ENCODE measurements around the gene FAM174B. TPM values are rescaled to one million over a fixed set of nuclear protein-coding genes. Genes with fewer than 3 reads are reported as not detected.

FAM174B gene
- total and polyA plus RNA-seq, 7 donors: 7.6 to 22.1 (median 11.0) TPM

DNA sequence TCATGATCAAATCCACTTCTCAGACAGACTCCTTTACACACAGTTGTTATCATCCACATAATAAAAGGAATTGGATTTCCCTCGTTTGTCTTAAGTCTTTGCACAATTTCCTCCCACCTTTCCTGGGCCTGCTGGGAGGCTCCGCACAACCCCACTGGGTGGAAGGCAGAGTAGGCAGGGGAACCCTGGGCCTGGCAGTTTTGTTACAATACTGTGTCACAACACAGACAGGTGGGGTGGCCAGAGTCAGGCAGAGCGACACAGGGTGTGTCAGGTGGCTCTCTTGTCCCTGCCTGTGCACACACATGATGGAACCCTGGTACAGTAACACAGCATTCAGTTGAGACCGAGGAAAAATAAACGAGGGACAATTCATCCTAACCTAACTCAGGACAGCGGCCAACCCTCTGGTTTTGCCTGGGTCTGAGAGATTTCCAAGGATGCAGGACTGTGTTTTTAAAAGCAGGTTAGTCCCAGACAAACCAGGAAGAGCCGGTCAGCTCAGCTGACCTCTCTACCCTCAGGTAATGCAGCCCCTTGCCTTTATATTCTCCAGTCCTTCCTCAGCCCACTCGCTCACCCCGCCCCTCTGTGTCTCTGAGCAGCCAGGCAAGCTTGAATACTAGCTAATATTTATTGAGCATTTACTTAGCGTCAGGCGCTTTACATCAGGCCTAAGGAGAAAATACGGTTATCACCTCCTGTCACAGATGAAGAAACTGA lies 8.8 kb upstream of the FAM174B start:
- 86 to 89% (median 89%) methylated on average over 12 of the region's 12 CpGs for WGBS, 3 donors

DNA sequence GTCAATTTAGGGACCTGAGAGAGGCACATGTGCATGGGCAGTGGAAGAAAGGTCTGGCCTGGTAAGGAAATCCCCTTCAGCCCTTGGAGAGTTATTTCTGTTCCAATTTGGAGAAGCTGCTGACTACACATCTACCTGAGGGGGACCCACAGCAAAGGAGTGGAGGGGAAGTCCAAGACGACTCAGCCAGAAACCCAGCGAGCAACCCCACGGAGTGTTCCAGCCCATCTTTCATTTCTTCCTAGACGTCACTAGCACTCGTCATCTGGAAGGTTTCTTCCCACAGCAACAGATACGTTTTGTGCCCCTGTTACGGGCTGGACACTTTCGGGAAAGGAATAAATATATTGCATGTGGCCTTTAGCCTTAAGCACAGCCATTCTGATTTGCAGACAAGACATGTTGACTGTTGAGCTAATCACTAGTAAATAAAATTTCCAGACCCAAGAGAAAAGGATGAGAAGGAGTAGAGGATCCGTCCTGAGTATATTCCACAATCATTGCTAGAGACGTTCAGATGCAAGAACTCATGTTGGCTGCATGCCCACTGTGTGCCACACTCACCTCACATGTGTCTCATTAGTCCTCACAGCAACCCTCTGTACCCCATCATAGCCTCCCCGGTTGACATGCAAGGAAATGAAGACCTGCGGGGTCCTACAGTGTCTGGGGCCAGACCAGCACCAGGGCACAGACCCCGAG lies 7.8 kb upstream of the FAM174B start:
- H3K4me1 ChIP-seq: peaks cover 16% of the 10 kb centered on the region
- TF ChIP-seq, protein P1, sequence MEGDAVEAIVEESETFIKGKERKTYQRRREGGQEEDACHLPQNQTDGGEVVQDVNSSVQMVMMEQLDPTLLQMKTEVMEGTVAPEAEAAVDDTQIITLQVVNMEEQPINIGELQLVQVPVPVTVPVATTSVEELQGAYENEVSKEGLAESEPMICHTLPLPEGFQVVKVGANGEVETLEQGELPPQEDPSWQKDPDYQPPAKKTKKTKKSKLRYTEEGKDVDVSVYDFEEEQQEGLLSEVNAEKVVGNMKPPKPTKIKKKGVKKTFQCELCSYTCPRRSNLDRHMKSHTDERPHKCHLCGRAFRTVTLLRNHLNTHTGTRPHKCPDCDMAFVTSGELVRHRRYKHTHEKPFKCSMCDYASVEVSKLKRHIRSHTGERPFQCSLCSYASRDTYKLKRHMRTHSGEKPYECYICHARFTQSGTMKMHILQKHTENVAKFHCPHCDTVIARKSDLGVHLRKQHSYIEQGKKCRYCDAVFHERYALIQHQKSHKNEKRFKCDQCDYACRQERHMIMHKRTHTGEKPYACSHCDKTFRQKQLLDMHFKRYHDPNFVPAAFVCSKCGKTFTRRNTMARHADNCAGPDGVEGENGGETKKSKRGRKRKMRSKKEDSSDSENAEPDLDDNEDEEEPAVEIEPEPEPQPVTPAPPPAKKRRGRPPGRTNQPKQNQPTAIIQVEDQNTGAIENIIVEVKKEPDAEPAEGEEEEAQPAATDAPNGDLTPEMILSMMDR (IDR thresholded peaks at IDR 0.05): no peak
- no peaks in the 10 kb centered on the region for H3K36me3 ChIP-seq (ENCODE audit: insufficient read depth in 1 of 2, low read depth in 1 of 2)
- DNase-seq: no peak
- no peaks in the 10 kb centered on the region for H3K27me3 ChIP-seq (ENCODE audit: insufficient read depth in 3 of 3, low read length in 2 of 3)
- H3K9me3 ChIP-seq: no peaks in the 10 kb centered on the region
- no peak for ATAC-seq
- no peak overlapping the region for H3K27ac ChIP-seq
- intact Hi-C loops (cut with DNase I): no loop called here
- WGBS, 3 donors: 88 to 95% (median 90%) methylated on average over 13 of the region's 13 CpGs
- H3K4me3 ChIP-seq: no peak overlapping the region

More for the DNA sequence above, 8.8 kb upstream of the FAM174B start:
- no peak overlapping the region for H3K27ac ChIP-seq
- no peaks in the 10 kb centered on the region for H3K9me3 ChIP-seq
- no peaks in the 10 kb centered on the region for H3K36me3 ChIP-seq (ENCODE audit: insufficient read depth in 1 of 2, low read depth in 1 of 2)
- ATAC-seq (no peak), DNase-seq (no peak)
- TF ChIP-seq, protein P1 (IDR thresholded peaks at IDR 0.05): no peak
- H3K4me3 ChIP-seq: no peak overlapping the region
- intact Hi-C loops (cut with DNase I): no loop called here
- no peaks in the 10 kb centered on the region for H3K27me3 ChIP-seq (ENCODE audit: insufficient read depth in 3 of 3, low read length in 2 of 3)
- H3K4me1 ChIP-seq: peaks cover 16% of the 10 kb centered on the region

DNA sequence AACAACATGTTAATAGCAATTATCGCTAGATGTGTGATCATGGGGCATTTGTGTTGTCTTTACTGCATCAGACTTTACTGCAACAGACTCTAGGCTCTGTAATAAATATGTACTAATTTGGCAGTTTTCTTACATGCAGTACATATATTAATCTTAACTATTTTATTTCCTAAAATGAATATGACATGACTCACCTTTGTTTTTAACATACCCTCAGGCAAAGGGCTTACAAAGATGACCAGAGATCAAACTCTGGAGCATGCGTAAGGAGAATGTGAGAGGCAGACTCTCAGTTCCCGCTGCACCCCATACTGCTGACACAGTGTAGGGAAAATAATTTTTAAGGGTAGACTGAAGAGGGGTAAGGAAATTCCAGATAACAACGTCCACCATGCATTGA lies 7.2 kb upstream of the FAM174B start:
- Histone ChIP-seq H3K4me3 (no peak overlapping the region), H3K9me3 (no peaks in the 10 kb centered on the region), H3K27me3 (ENCODE audit: insufficient read depth in 3 of 3, low read length in 2 of 3) (no peaks in the 10 kb centered on the region), H3K36me3 (ENCODE audit: insufficient read depth in 1 of 2, low read depth in 1 of 2) (no peaks in the 10 kb centered on the region), H3K27ac (no peak overlapping the region), H3K4me1 (peaks cover 16% of the 10 kb centered on the region)
- TF ChIP-seq, protein P1 (IDR thresholded peaks at IDR 0.05): no peak
- 92 to 95% (median 93%) methylated on average over 4 of the region's 4 CpGs for WGBS, 3 donors
- DNase-seq: no peak
- intact Hi-C loops (cut with DNase I): no loop called here
- ATAC-seq: no peak

DNA sequence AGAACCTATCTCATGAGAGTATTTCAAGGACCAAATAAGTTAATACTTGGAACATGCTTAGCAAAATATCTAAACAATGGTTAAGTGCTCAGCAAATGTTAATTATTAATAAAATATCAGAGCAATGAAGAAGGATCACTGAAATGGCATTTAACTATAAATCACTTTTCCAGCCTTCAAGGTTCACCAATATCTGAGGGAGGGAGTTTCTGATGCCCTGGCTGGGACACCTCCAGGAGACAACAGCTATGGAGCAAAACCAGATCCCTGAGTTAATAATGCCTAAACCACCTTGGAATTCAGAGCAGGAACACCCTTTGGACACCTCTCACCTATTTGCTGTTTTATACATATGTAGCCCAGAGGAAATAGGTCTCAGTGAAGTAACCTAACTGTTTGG lies 6.4 kb upstream of the FAM174B start:
- intact Hi-C loops (cut with DNase I): no loop called here

More for the DNA sequence above, 6.4 kb upstream of the FAM174B start:
- peaks cover 10% of the 10 kb centered on the region for H3K4me1 ChIP-seq
- H3K36me3 ChIP-seq (ENCODE audit: insufficient read depth in 1 of 2, low read depth in 1 of 2): no peaks in the 10 kb centered on the region
- ATAC-seq (no peak), DNase-seq (no peak)
- TF ChIP-seq, protein P1 (IDR thresholded peaks at IDR 0.05): no peak
- no peaks in the 10 kb centered on the region for H3K27me3 ChIP-seq (ENCODE audit: insufficient read depth in 3 of 3, low read length in 2 of 3)
- no peak overlapping the region for H3K4me3 ChIP-seq
- no peak overlapping the region for H3K27ac ChIP-seq
- H3K9me3 ChIP-seq: no peaks in the 10 kb centered on the region
